Fibroblast of skin of left quadriceps (primary cell): ENCODE data around the gene USP27X.
A peak's percentile ranks its signal among the peaks of the same experiment; 100 is the strongest.

Source experiments
- DNase-seq, 2 experiments: peaks; one replicate each; pipeline ENCODE4 v3.0.0-alpha.2; 2013; ENCODE audit warnings: low read depth in 2 of 2

The USP27X gene

GRCh38 chrX:49884290-49884862 lies 5.1 kb downstream of the USP27X start:
- DNase-seq = peak in 1 of 2 experiments; percentile 13

DNA sequence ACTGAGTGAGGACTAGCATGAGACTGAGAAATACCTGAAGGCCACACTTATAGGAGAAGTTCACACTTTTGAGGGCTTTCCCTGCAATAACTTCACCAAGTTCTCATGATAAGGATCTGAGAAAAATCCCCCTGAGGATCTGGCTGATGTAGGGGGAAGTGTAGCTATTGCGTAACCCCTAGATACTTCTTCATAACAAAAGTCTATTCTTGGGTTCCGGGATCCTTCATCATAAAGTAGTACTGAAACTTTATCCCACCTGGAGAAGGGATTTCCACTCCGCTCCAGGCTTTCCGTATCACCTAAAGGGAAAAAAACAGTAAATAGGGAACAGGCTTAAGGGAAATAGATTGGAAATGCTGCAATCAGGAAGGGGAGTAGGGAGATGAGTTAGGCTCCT lies 13.3 kb downstream of the USP27X start:
- DNase-seq = no peak

DNA sequence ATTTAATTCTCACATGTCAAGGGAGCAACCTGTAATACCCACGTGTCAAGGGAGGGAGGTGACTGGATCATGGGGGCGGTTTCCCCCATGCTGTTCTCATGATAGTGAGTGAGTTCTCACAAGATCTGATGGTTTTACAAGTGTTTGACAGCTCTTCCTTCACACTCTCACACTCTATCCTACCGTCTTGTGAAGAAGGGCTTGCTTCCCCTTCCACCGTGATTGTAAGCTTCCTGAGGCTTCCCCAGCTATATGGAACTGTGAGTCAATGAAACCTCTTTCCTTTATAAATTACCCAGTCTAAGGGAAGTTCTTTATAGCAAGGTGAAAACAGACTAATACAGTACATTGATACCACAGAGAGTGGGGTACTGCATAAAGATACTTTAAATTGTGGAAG lies 17.7 kb downstream of the USP27X start:
- DNase-seq = no peak

DNA sequence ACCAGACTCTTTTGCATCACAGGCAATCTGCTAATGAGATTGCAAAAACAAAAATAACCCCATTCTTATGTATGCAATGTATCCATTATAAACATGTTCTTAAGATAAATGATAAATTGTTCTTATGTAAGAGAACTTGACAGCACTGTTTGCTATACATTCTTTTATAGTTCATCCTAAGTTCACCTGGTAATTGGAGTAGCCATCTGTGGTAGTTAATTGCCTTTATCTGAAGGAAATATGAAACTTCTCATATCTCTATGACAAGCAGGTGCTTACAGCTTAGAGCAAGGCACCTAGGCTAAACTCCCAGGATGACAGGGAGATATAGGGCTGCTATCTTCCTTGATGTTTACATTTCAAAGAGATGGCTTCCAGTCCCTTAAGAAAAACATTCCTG lies 21.8 kb downstream of the USP27X start:
- DNase-seq = no peak

DNA sequence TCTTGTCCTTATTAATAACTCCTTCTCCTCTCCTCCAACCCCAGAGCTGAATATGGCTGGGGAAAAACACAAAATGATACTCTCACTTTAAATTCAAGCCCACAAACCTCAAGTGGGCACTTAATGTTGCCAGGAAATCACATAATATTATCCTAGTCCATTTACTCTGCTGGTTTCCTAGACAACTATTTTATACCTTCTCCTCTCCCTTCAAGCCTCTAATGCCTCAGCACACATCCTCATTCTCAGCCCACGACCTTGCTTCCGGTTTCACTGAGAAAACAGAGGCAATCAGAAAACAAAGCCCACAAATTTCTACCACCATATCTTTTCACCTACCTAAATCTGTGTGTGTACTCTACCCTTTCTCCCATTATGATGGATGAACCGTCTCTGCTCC lies 31.1 kb downstream of the USP27X start:
- no peak for DNase-seq

DNA sequence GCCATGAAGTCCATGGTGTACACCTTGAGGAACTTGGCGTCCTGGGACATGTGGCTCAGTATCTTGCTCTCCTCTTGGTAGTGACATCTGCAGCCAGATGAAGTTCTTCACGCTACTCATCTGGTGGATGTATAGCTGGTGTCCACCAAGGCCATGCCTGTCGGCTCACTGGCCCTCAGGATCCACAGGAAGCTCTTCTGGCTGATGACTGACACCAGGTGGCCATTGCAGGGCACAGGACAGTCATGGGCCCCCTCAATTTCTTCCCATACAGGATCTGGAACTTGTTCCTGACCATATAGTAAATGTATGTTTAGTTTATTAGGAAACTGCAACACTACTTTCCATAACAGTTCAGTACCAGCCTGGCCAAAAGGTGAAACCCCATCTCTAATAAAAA lies 32.8 kb downstream of the USP27X start:
- no peak for DNase-seq

DNA sequence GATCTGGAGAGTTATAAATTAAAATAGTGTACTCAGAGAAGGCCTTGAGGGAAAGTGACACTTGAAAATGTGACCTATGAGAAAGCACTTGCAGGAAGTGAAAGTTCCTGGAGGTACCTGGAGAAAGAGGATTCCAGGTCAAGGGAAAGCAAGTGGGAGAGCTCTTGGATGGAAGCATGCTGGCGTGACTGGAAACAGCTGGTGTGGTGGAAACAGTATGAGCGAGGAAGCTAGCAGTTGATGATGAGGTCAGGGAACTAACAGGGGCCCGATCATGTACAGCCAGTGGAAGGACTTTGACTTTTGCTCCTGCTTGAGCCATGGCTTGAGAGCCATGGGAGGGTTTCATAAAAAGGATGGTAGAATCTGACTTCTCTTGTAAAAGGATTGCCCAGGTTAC lies 33.6 kb downstream of the USP27X start:
- DNase-seq = no peak

- peak in 1 of 2 experiments; percentile 6 for DNase-seq
These were observed 36.3 kb downstream of the USP27X start for GRCh38 chrX:49915361-49916222.

- DNase-seq = peak; percentile 15 to 27
These were observed 40.3 kb downstream of the USP27X start for GRCh38 chrX:49919617-49920016.

DNA sequence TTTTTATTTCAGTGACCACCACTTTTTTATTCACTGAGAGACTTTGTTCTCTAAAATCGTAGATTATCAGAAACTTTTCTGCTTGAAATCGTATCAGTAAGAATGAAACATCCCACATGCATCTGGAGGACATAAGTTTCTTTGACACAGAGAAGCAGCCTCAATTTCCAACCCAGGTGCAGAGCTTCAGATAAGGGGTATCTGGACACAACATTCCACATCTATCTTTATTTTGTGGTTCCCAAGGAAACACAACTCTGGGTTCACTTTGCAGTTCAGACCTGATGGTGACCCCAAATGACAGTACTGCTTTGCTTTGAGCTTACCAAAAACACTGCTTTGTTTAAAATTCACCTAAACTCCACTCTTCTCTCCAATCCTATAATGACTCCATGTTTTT lies 41.8 kb downstream of the USP27X start:
- no peak for DNase-seq

GRCh38 chrX:49922291-49923241 lies 43.3 kb downstream of the USP27X start, which contains the start of gene CLCN5:
CLCN5 (plus strand) TSS chrX:49922596; CDS start chrX:49925299, 2,703 bp downstream.
- DNase-seq = peak; percentile 86

- no peak for DNase-seq
These were observed 45.9 kb downstream of the USP27X start for GRCh38 chrX:49925176-49925575.

- peak in 1 of 2 experiments; percentile 39 for DNase-seq
These were observed 50.8 kb downstream of the USP27X start for GRCh38 chrX:49930039-49930438.
